ENCODE results near the gene PYGL. TPM values are rescaled to one million over a fixed set of nuclear protein-coding genes. Genes with fewer than 3 reads are reported as not detected.
A peak's percentile ranks its signal among the peaks of the same experiment; 100 is the strongest.
"Not testable (repeated sequence)": the region's sequence is repeated elsewhere in the genome, so short reads cannot be mapped to it uniquely, and the experiment has no call there.

PYGL gene
- total RNA-seq, 1 donor from 2014 or later = 21.1 TPM

GRCh38 chr14:50963919-50964318 is 19.6 kb upstream of the PYGL start:
- H3K4me1 Mint-ChIP-seq (ENCODE audit: unreplicated experiment) = no peaks in the 10 kb centered on the region
- no peak overlapping the region for H3K27ac Mint-ChIP-seq (ENCODE audit: unreplicated experiment)
- no peak overlapping the region for H3K4me3 Mint-ChIP-seq (ENCODE audit: unreplicated experiment)
- H3K9me3 Mint-ChIP-seq (ENCODE audit: unreplicated experiment) = no peaks in the 10 kb centered on the region
- no peak for TF ChIP-seq CTCF (IDR thresholded peaks at IDR 0.05; ENCODE audit: unreplicated experiment)
- no peaks in the 10 kb centered on the region for H3K36me3 Mint-ChIP-seq (ENCODE audit: low read depth, unreplicated experiment)
- H3K27me3 Mint-ChIP-seq (ENCODE audit: unreplicated experiment) = no peaks in the 10 kb centered on the region
- no peak for DNase-seq (ENCODE audit: low spot score)

GRCh38 chr14:50961605-50962221 is 17.4 kb upstream of the PYGL start:
- H3K9me3 Mint-ChIP-seq (ENCODE audit: unreplicated experiment) = no peaks in the 10 kb centered on the region
- H3K36me3 Mint-ChIP-seq (ENCODE audit: low read depth, unreplicated experiment) = no peaks in the 10 kb centered on the region
- no peak for TF ChIP-seq CTCF (IDR thresholded peaks at IDR 0.05; ENCODE audit: unreplicated experiment)
- H3K27me3 Mint-ChIP-seq (ENCODE audit: unreplicated experiment) = no peaks in the 10 kb centered on the region
- DNase-seq (ENCODE audit: low spot score) = no peak
- H3K4me1 Mint-ChIP-seq (ENCODE audit: unreplicated experiment) = no peaks in the 10 kb centered on the region
- no peak overlapping the region for H3K4me3 Mint-ChIP-seq (ENCODE audit: unreplicated experiment)
- H3K27ac Mint-ChIP-seq (ENCODE audit: unreplicated experiment) = no peak overlapping the region

GRCh38 chr14:50957296-50957695 is 13.0 kb upstream of the PYGL start:
- no peak overlapping the region for H3K4me3 Mint-ChIP-seq (ENCODE audit: unreplicated experiment)
- no peaks in the 10 kb centered on the region for H3K4me1 Mint-ChIP-seq (ENCODE audit: unreplicated experiment)
- no peak for TF ChIP-seq CTCF (IDR thresholded peaks at IDR 0.05; ENCODE audit: unreplicated experiment)
- H3K9me3 Mint-ChIP-seq (ENCODE audit: unreplicated experiment) = no peaks in the 10 kb centered on the region
- H3K27ac Mint-ChIP-seq (ENCODE audit: unreplicated experiment) = no peak overlapping the region
- no peaks in the 10 kb centered on the region for H3K27me3 Mint-ChIP-seq (ENCODE audit: unreplicated experiment)
- no peaks in the 10 kb centered on the region for H3K36me3 Mint-ChIP-seq (ENCODE audit: low read depth, unreplicated experiment)
- no peak for DNase-seq (ENCODE audit: low spot score)

GRCh38 chr14:50956421-50956820 is 12.1 kb upstream of the PYGL start:
- H3K4me1 Mint-ChIP-seq (ENCODE audit: unreplicated experiment); H3K4me3 Mint-ChIP-seq (ENCODE audit: unreplicated experiment); H3K36me3 Mint-ChIP-seq (ENCODE audit: low read depth, unreplicated experiment); H3K27me3 Mint-ChIP-seq (ENCODE audit: unreplicated experiment); H3K27ac Mint-ChIP-seq (ENCODE audit: unreplicated experiment); H3K9me3 Mint-ChIP-seq (ENCODE audit: unreplicated experiment); DNase-seq (ENCODE audit: low spot score): not testable (repeated sequence)

- DNase-seq (ENCODE audit: low spot score) = peak; percentile 26
- Mint-ChIP-seq H3K27me3 (ENCODE audit: unreplicated experiment) (no peaks in the 10 kb centered on the region), H3K36me3 (ENCODE audit: low read depth, unreplicated experiment) (no peaks in the 10 kb centered on the region), H3K4me1 (ENCODE audit: unreplicated experiment) (no peaks in the 10 kb centered on the region), H3K9me3 (ENCODE audit: unreplicated experiment) (no peaks in the 10 kb centered on the region), H3K27ac (ENCODE audit: unreplicated experiment) (no peak overlapping the region), H3K4me3 (ENCODE audit: unreplicated experiment) (no peak overlapping the region)
- no peak for TF ChIP-seq CTCF (IDR thresholded peaks at IDR 0.05; ENCODE audit: unreplicated experiment)
Observed at GRCh38 chr14:50955373-50956043, 11.2 kb upstream of the PYGL start.
